ENCODE measurements around the gene TRIM2. TPM values are rescaled to one million over a fixed set of nuclear protein-coding genes. Genes with fewer than 3 reads are reported as not detected.

The TRIM2 gene
- total RNA-seq, 4 donors from 2014 or later, result 5.8 to 18.9 (median 14.9) TPM

DNA sequence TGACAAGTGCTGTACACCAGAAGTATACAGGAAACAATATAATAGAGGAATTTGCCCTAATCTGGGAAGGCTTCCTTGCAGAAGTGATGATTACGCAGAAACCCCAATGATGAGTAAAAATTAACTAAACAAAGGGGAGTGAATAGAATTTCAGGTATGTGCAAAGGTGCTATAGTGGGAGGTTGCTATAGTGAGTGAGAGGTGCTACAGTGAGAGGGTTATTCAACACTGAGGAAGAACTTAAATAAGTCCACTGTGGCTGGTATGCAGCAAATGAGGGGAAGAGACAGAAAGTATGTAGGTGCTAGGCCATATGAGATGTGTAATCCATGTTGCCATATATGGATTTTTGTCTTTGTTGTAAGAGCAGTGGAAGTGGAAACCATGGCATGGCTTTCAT is 69.5 kb downstream of the TRIM2 start:
- whole genome bisulfite sequencing, 2 donors, result 95 to 100% methylated on average over 1 of the region's 1 CpG
- Histone ChIP-seq H3K9me3 (no peaks in the 10 kb centered on the region), H3K4me1 (peaks cover 0 to 17% (median 0%) of the 10 kb centered on the region in 3 donors), H3K27ac (no peak overlapping the region), H3K36me3 (peaks cover 0 to 17% (median 0%) of the 10 kb centered on the region in 3 donors), H3K27me3 (no peaks in the 10 kb centered on the region), H3K4me3 (no peak overlapping the region)
- no peak for DNase-seq
- intact Hi-C loops (cut with DNase I), result no loop called here
- TF ChIP-seq POLR2A (IDR thresholded peaks at IDR 0.05), result no peak
- TF ChIP-seq, protein P1, sequence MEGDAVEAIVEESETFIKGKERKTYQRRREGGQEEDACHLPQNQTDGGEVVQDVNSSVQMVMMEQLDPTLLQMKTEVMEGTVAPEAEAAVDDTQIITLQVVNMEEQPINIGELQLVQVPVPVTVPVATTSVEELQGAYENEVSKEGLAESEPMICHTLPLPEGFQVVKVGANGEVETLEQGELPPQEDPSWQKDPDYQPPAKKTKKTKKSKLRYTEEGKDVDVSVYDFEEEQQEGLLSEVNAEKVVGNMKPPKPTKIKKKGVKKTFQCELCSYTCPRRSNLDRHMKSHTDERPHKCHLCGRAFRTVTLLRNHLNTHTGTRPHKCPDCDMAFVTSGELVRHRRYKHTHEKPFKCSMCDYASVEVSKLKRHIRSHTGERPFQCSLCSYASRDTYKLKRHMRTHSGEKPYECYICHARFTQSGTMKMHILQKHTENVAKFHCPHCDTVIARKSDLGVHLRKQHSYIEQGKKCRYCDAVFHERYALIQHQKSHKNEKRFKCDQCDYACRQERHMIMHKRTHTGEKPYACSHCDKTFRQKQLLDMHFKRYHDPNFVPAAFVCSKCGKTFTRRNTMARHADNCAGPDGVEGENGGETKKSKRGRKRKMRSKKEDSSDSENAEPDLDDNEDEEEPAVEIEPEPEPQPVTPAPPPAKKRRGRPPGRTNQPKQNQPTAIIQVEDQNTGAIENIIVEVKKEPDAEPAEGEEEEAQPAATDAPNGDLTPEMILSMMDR (IDR thresholded peaks at IDR 0.05), result no peak

GRCh38 chr4:153274967-153275366 is 70.7 kb downstream of the TRIM2 start:
- Histone ChIP-seq H3K9me3 (no peaks in the 10 kb centered on the region), H3K4me1 (peaks cover 0 to 11% (median 0%) of the 10 kb centered on the region in 3 donors), H3K27me3 (no peaks in the 10 kb centered on the region), H3K36me3 (peaks cover 0 to 17% (median 0%) of the 10 kb centered on the region in 3 donors), H3K27ac (no peak overlapping the region), H3K4me3 (no peak overlapping the region)
- TF ChIP-seq POLR2A (IDR thresholded peaks at IDR 0.05), result no peak
- TF ChIP-seq, protein P1 (IDR thresholded peaks at IDR 0.05), result no peak
- no peak for DNase-seq
- intact Hi-C loops (cut with DNase I), result no loop called here
- 72 to 73% methylated on average over 2 of the region's 2 CpGs for WGBS, 2 donors

DNA sequence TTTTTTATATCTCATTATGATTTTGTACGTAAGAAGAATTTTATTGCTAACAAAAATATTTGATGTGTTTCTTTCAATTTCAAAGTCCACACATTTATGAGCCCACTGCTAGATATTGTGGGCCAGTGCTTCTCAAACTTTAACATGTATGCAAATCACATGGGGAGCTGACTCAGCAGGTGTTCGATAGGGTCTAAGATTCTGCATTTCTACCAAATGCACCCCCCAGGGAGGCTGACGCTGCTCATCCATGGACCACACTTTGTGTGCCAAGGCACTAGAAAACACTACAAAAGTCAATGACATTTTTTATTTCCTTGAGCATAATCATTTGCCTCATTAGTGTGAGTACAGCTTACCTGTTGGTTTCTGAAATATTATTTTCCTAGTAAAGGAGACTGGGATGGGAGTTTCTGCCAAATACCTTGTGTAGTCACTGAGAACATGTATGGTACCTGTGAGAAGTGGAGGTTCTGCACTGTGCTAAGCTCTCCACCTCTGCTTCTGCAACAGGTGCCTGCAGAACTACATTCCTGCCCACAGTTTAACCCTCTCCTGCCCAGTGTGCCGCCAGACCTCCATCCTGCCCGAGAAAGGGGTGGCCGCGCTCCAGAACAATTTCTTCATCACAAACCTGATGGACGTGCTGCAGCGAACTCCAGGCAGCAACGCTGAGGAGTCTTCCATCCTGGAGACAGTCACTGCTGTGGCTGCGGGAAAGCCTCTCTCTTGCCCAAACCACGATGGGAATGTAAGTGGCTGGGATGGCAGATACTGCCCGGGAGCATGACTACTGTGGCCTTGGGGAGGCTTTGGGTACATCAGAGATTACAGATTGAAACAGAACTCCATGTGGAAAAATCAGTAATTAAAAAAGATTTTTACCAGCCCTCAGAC is 71.4 kb downstream of the TRIM2 start:
- Histone ChIP-seq H3K9me3 (no peaks in the 10 kb centered on the region), H3K36me3 (peaks cover 0 to 17% (median 0%) of the 10 kb centered on the region in 3 donors), H3K27me3 (no peaks in the 10 kb centered on the region), H3K4me3 (no peak overlapping the region), H3K4me1 (peaks cover 0 to 11% (median 0%) of the 10 kb centered on the region in 3 donors), H3K27ac (no peak overlapping the region)
- DNase-seq, result no peak
- intact Hi-C loops (cut with DNase I), result no loop called here
- TF ChIP-seq POLR2A (IDR thresholded peaks at IDR 0.05), result no peak
- TF ChIP-seq, protein P1 (IDR thresholded peaks at IDR 0.05), result no peak
- 75 to 92% methylated on average over 6 to 12 of the region's 13 CpGs for WGBS, 2 donors

- H3K4me1 ChIP-seq, result peaks cover 0 to 11% (median 0%) of the 10 kb centered on the region in 3 donors
- no peaks in the 10 kb centered on the region for H3K9me3 ChIP-seq
- H3K36me3 ChIP-seq, result peaks cover 0 to 27% (median 0%) of the 10 kb centered on the region in 3 donors
- H3K27me3 ChIP-seq, result no peaks in the 10 kb centered on the region
- intact Hi-C loops (cut with DNase I), result no loop called here
- H3K27ac ChIP-seq, result no peak overlapping the region
- TF ChIP-seq, protein P1 (IDR thresholded peaks at IDR 0.05), result no peak
- TF ChIP-seq POLR2A (IDR thresholded peaks at IDR 0.05), result no peak
- DNase-seq, result no peak
- H3K4me3 ChIP-seq, result no peak overlapping the region
- WGBS, 2 donors, result 50 to 63% methylated on average over 3 of the region's 3 CpGs
These were observed 72.7 kb downstream of the TRIM2 start for GRCh38 chr4:153276971-153277370.

GRCh38 chr4:153281476-153281875 is 77.2 kb downstream of the TRIM2 start:
- DNase-seq, result no peak
- intact Hi-C loops (cut with DNase I), result no loop called here
- WGBS, 2 donors, result 55 to 80% methylated on average over 1 of the region's 1 CpG
- Histone ChIP-seq H3K4me1 (peaks cover 0 to 11% (median 0%) of the 10 kb centered on the region in 3 donors), H3K4me3 (no peak overlapping the region), H3K9me3 (peaks cover 0 to 7% (median 0%) of the 10 kb centered on the region in 3 donors), H3K27me3 (no peaks in the 10 kb centered on the region), H3K36me3 (peaks cover 0 to 30% (median 0%) of the 10 kb centered on the region in 3 donors), H3K27ac (no peak overlapping the region)
- TF ChIP-seq POLR2A (IDR thresholded peaks at IDR 0.05), result no peak
- TF ChIP-seq, protein P1 (IDR thresholded peaks at IDR 0.05), result no peak
